GM23338 (cell line): ENCODE measurements around the gene BLVRA. TPM values are rescaled to one million over a fixed set of nuclear protein-coding genes. Genes with fewer than 3 reads are reported as not detected.

Experiments used
- ATAC-seq: fragments of 200-7000 bp; cut with Tn5 transposase; 3 replicates; pipeline ENCODE4 v1.9.1; 2020
- DNase-seq: peaks from one replicate; pipeline ENCODE4 v3.0.0-alpha.2; 2015; ENCODE audit warnings: low spot score
- H2AFZ ChIP-seq: fragments of 200-600 bp; sonication (generic); 2 replicates; pipeline ENCODE4 v1.8.0; 2016; ENCODE audit warnings: antibody characterized with exemption, mild to moderate bottlenecking, moderate library complexity
- H3F3A ChIP-seq: fragments of 200-600 bp; sonication (generic); replicated peaks from 2 replicates; pipeline ENCODE4 v1.8.0; 2017; ENCODE audit warnings: antibody characterized with exemption, mixed run types, low read depth
- H3K27ac ChIP-seq: fragments of 200-600 bp; sonication (generic); 2 replicates; pipeline ENCODE4 v1.6.1; 2016; ENCODE audit warnings: low read depth
- H3K27me3 ChIP-seq: fragments of 200-600 bp; sonication (generic); 2 replicates; pipeline ENCODE4 v1.8.0; 2016; ENCODE audit warnings: mild to moderate bottlenecking, mixed run types, moderate library complexity; ENCODE audit not compliant: insufficient read depth
- H3K36me3 ChIP-seq: fragments of 200-600 bp; sonication (generic); 2 replicates; pipeline ENCODE4 v1.8.0; 2016; ENCODE audit warnings: mild to moderate bottlenecking; ENCODE audit not compliant: insufficient read depth
- H3K4me1 ChIP-seq: fragments of 200-600 bp; sonication (generic); 2 replicates; pipeline ENCODE4 v1.8.0; 2016; ENCODE audit warnings: mild to moderate bottlenecking, moderate library complexity; ENCODE audit not compliant: insufficient read depth
- H3K4me2 ChIP-seq: fragments of 200-600 bp; sonication (generic); 2 replicates; pipeline ENCODE4 v1.7.1; 2017; ENCODE audit warnings: mixed run types
- H3K4me3 ChIP-seq: fragments of 200-600 bp; sonication (generic); 2 replicates; pipeline ENCODE4 v1.6.1; 2016; ENCODE audit warnings: mixed run types
- H3K79me2 ChIP-seq: fragments of 200-600 bp; sonication (generic); replicated peaks from 2 replicates; pipeline ENCODE4 v1.8.0; 2017; ENCODE audit warnings: mild to moderate bottlenecking; ENCODE audit not compliant: insufficient read depth
- H3K9me2 ChIP-seq: fragments of 200-600 bp; sonication (generic); 2 replicates; pipeline ENCODE4 v1.8.0; 2017; ENCODE audit not compliant: insufficient read depth
- H4K20me1 ChIP-seq: fragments of 200-600 bp; sonication (generic); replicated peaks from 2 replicates; pipeline ENCODE4 v1.8.0; 2017; ENCODE audit warnings: mild to moderate bottlenecking; ENCODE audit not compliant: insufficient read depth
- H3K27ac Mint-ChIP-seq: 2 replicates; pipeline ENCODE4 v1.8.0; 2020; ENCODE audit warnings: inconsistent platforms, mild to moderate bottlenecking, moderate library complexity, mixed read lengths
- H3K27me3 Mint-ChIP-seq: 3 replicates; pipeline ENCODE4 v1.8.0; 2022; ENCODE audit warnings: low read depth, mild to moderate bottlenecking, moderate library complexity, mixed read lengths, inconsistent platforms; ENCODE audit not compliant: insufficient read depth, poor library complexity
- H3K36me3 Mint-ChIP-seq: 3 replicates; pipeline ENCODE4 v1.8.0; 2021; ENCODE audit warnings: low read depth, mild to moderate bottlenecking, inconsistent platforms, moderate library complexity, mixed read lengths
- H3K4me1 Mint-ChIP-seq: 3 replicates; pipeline ENCODE4 v1.8.0; 2020; ENCODE audit warnings: mild to moderate bottlenecking, inconsistent platforms, mixed read lengths
- H3K4me3 Mint-ChIP-seq: 3 replicates; pipeline ENCODE4 v1.8.0; 2021; ENCODE audit warnings: moderate library complexity, mild to moderate bottlenecking, inconsistent platforms, mixed read lengths
- H3K9me3 Mint-ChIP-seq: 3 replicates; pipeline ENCODE4 v1.8.0; 2020; ENCODE audit warnings: moderate library complexity, mild to moderate bottlenecking, inconsistent platforms, mixed read lengths
- CREB1 ChIP-seq: fragments of 250-450 bp; sonication (Bioruptor Pico); IDR thresholded peaks from 2 replicates; pipeline ENCODE4 v1.5.0; 2020; ENCODE audit warnings: low read depth, mild to moderate bottlenecking, moderate library complexity
- EZH2 ChIP-seq: fragments of 200-600 bp; sonication (generic); IDR thresholded peaks from one replicate; pipeline ENCODE4 v1.8.0; 2017; ENCODE audit warnings: antibody characterized with exemption, mild to moderate bottlenecking, low read depth; ENCODE audit not compliant: unreplicated experiment
- EZH2phosphoT487 ChIP-seq: fragments of 200-600 bp; sonication (generic); IDR thresholded peaks from one replicate; pipeline ENCODE4 v1.8.1; 2018; ENCODE audit warnings: antibody characterized with exemption; ENCODE audit not compliant: unreplicated experiment
- JUNB ChIP-seq: IDR thresholded peaks from one replicate; pipeline ENCODE4 v1.6.1; 2016; ENCODE audit warnings: antibody characterized with exemption; ENCODE audit not compliant: unreplicated experiment
- NANOG ChIP-seq: IDR thresholded peaks from 2 replicates; pipeline ENCODE4 v1.6.1; 2016; ENCODE audit warnings: antibody characterized with exemption, borderline replicate concordance
- POLR2AphosphoS5 ChIP-seq: IDR thresholded peaks from 2 replicates; pipeline ENCODE4 v1.6.1; 2016; ENCODE audit warnings: antibody characterized with exemption, low read depth
- STAT1 ChIP-seq: IDR thresholded peaks from one replicate; pipeline ENCODE4 v1.6.1; 2016; ENCODE audit warnings: antibody characterized with exemption; ENCODE audit not compliant: unreplicated experiment
- ZNF114 ChIP-seq: fragments of 250-450 bp; sonication (Bioruptor Pico); IDR thresholded peaks from 2 replicates; pipeline ENCODE4 v1.5.0; 2020; ENCODE audit warnings: mild to moderate bottlenecking, moderate library complexity
- ZNF331 ChIP-seq: fragments of 250-450 bp; sonication (Bioruptor Pico); IDR thresholded peaks from 2 replicates; pipeline ENCODE4 v1.5.0; 2020; ENCODE audit warnings: low read depth, mild to moderate bottlenecking, moderate library complexity
- polyA plus RNA-seq: library from polyadenylated mRNA; unstranded; fragments of >200 nt; fragmentation: Nextera tagmentation; extraction: Ambion mirVana; gene quantifications from 2 replicates; pipeline ENCODE4 v1.2.1, GENCODE V29; 2016
- total RNA-seq: library from RNA; depleted of rRNA; stranded (reverse); fragments of >200 nt; shearing (Covaris generic); gene quantifications from 2 replicates; pipeline ENCODE4 v1.2.3, GENCODE V29; 2014
- TF ChIP-seq, protein P1 (sequence below): IDR thresholded peaks from 2 replicates; pipeline ENCODE4 v1.6.1; 2016; ENCODE audit warnings: antibody characterized with exemption
- TF ChIP-seq, protein P2 (sequence below), 2 experiments: fragments of 200-600 bp in 1 of 2; sonication (generic) in 1 of 2; conservative IDR thresholded peaks; 2 replicates each; pipeline versions ENCODE4 v1.5.1 to v1.6.1; 2016 to 2017; ENCODE audit warnings: antibody characterized with exemption in 2 of 2, low read depth in 2 of 2, mild to moderate bottlenecking in 2 of 2, moderate library complexity in 1 of 2
- TF ChIP-seq, protein P3 (sequence below): IDR thresholded peaks from one replicate; pipeline ENCODE4 v1.6.1; 2018; ENCODE audit warnings: antibody characterized with exemption; ENCODE audit not compliant: unreplicated experiment
- TF ChIP-seq, protein P4 (sequence below): fragments of 250-450 bp; sonication (Bioruptor Pico); IDR thresholded peaks from 2 replicates; pipeline ENCODE4 v1.5.0; 2020; ENCODE audit warnings: mild to moderate bottlenecking, moderate library complexity

The BLVRA gene
- total and polyA plus RNA-seq, 2 experiments from 2014 or later, result 17.0 to 46.5 TPM

DNA sequence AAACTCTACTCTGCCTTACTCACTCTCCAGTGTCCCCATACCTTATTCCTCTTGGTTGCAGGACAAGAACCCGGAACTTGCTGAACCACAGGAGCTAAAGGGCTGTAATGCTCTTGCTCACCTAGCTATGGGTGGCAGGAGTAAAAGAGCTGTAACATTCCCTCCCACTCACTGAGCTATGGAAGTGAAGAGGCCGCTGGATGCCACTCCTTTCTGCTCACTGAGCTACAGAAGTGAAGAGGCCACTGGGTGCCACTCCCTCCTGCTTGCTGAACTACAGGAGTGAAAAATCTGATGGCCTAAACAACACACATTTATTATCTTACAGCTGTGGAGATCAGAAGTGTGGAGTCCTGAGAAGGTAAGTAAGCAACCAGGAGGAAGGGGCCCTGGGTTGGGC lies 93.3 kb downstream of the BLVRA start:
- Histone ChIP-seq H3K9me2 (no peaks in the 10 kb centered on the region), H3F3A (no peaks in the 10 kb centered on the region), H3K4me2 (no peak overlapping the region), H3K36me3 (no peaks in the 10 kb centered on the region), H3K4me1 (peaks cover 4% of the 10 kb centered on the region; the same call in 1 of the 2 replicates), H3K27ac (no peak overlapping the region), H3K79me2 (no peaks in the 10 kb centered on the region), H2AFZ (no peak overlapping the region), H4K20me1 (no peaks in the 10 kb centered on the region), H3K27me3 (no peaks in the 10 kb centered on the region), H3K4me3 (no peak overlapping the region)
- Mint-ChIP-seq H3K36me3 (peaks cover 3% of the 10 kb centered on the region; the same call in 1 of the 3 replicates), H3K27ac (no peak overlapping the region), H3K27me3 (peaks cover 3% of the 10 kb centered on the region), H3K4me3 (no peak overlapping the region), H3K9me3 (peaks cover 9% of the 10 kb centered on the region; the same call in 2 of the 3 replicates), H3K4me1 (no peaks in the 10 kb centered on the region; the same call in 2 of the 3 replicates)
- DNase-seq (no peak), ATAC-seq (no peak)
- TF ChIP-seq ZNF114 (no peak), CREB1 (CRISPR knock-in tag) (no peak), POLR2AphosphoS5 (no peak), STAT1 (no peak), NANOG (no peak), ZNF331 (CRISPR knock-in tag) (no peak), EZH2phosphoT487 (no peak), JUNB (no peak), EZH2 (no peak)
- TF ChIP-seq, protein P1, sequence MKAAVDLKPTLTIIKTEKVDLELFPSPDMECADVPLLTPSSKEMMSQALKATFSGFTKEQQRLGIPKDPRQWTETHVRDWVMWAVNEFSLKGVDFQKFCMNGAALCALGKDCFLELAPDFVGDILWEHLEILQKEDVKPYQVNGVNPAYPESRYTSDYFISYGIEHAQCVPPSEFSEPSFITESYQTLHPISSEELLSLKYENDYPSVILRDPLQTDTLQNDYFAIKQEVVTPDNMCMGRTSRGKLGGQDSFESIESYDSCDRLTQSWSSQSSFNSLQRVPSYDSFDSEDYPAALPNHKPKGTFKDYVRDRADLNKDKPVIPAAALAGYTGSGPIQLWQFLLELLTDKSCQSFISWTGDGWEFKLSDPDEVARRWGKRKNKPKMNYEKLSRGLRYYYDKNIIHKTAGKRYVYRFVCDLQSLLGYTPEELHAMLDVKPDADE, result no peak
- TF ChIP-seq, protein P2, sequence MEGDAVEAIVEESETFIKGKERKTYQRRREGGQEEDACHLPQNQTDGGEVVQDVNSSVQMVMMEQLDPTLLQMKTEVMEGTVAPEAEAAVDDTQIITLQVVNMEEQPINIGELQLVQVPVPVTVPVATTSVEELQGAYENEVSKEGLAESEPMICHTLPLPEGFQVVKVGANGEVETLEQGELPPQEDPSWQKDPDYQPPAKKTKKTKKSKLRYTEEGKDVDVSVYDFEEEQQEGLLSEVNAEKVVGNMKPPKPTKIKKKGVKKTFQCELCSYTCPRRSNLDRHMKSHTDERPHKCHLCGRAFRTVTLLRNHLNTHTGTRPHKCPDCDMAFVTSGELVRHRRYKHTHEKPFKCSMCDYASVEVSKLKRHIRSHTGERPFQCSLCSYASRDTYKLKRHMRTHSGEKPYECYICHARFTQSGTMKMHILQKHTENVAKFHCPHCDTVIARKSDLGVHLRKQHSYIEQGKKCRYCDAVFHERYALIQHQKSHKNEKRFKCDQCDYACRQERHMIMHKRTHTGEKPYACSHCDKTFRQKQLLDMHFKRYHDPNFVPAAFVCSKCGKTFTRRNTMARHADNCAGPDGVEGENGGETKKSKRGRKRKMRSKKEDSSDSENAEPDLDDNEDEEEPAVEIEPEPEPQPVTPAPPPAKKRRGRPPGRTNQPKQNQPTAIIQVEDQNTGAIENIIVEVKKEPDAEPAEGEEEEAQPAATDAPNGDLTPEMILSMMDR (conservative IDR thresholded peaks at IDR 0.05; ENCODE audit: low read depth in 2 of 2), result no peak
- TF ChIP-seq, protein P3, sequence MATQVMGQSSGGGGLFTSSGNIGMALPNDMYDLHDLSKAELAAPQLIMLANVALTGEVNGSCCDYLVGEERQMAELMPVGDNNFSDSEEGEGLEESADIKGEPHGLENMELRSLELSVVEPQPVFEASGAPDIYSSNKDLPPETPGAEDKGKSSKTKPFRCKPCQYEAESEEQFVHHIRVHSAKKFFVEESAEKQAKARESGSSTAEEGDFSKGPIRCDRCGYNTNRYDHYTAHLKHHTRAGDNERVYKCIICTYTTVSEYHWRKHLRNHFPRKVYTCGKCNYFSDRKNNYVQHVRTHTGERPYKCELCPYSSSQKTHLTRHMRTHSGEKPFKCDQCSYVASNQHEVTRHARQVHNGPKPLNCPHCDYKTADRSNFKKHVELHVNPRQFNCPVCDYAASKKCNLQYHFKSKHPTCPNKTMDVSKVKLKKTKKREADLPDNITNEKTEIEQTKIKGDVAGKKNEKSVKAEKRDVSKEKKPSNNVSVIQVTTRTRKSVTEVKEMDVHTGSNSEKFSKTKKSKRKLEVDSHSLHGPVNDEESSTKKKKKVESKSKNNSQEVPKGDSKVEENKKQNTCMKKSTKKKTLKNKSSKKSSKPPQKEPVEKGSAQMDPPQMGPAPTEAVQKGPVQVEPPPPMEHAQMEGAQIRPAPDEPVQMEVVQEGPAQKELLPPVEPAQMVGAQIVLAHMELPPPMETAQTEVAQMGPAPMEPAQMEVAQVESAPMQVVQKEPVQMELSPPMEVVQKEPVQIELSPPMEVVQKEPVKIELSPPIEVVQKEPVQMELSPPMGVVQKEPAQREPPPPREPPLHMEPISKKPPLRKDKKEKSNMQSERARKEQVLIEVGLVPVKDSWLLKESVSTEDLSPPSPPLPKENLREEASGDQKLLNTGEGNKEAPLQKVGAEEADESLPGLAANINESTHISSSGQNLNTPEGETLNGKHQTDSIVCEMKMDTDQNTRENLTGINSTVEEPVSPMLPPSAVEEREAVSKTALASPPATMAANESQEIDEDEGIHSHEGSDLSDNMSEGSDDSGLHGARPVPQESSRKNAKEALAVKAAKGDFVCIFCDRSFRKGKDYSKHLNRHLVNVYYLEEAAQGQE, result no peak
- TF ChIP-seq, protein P4, sequence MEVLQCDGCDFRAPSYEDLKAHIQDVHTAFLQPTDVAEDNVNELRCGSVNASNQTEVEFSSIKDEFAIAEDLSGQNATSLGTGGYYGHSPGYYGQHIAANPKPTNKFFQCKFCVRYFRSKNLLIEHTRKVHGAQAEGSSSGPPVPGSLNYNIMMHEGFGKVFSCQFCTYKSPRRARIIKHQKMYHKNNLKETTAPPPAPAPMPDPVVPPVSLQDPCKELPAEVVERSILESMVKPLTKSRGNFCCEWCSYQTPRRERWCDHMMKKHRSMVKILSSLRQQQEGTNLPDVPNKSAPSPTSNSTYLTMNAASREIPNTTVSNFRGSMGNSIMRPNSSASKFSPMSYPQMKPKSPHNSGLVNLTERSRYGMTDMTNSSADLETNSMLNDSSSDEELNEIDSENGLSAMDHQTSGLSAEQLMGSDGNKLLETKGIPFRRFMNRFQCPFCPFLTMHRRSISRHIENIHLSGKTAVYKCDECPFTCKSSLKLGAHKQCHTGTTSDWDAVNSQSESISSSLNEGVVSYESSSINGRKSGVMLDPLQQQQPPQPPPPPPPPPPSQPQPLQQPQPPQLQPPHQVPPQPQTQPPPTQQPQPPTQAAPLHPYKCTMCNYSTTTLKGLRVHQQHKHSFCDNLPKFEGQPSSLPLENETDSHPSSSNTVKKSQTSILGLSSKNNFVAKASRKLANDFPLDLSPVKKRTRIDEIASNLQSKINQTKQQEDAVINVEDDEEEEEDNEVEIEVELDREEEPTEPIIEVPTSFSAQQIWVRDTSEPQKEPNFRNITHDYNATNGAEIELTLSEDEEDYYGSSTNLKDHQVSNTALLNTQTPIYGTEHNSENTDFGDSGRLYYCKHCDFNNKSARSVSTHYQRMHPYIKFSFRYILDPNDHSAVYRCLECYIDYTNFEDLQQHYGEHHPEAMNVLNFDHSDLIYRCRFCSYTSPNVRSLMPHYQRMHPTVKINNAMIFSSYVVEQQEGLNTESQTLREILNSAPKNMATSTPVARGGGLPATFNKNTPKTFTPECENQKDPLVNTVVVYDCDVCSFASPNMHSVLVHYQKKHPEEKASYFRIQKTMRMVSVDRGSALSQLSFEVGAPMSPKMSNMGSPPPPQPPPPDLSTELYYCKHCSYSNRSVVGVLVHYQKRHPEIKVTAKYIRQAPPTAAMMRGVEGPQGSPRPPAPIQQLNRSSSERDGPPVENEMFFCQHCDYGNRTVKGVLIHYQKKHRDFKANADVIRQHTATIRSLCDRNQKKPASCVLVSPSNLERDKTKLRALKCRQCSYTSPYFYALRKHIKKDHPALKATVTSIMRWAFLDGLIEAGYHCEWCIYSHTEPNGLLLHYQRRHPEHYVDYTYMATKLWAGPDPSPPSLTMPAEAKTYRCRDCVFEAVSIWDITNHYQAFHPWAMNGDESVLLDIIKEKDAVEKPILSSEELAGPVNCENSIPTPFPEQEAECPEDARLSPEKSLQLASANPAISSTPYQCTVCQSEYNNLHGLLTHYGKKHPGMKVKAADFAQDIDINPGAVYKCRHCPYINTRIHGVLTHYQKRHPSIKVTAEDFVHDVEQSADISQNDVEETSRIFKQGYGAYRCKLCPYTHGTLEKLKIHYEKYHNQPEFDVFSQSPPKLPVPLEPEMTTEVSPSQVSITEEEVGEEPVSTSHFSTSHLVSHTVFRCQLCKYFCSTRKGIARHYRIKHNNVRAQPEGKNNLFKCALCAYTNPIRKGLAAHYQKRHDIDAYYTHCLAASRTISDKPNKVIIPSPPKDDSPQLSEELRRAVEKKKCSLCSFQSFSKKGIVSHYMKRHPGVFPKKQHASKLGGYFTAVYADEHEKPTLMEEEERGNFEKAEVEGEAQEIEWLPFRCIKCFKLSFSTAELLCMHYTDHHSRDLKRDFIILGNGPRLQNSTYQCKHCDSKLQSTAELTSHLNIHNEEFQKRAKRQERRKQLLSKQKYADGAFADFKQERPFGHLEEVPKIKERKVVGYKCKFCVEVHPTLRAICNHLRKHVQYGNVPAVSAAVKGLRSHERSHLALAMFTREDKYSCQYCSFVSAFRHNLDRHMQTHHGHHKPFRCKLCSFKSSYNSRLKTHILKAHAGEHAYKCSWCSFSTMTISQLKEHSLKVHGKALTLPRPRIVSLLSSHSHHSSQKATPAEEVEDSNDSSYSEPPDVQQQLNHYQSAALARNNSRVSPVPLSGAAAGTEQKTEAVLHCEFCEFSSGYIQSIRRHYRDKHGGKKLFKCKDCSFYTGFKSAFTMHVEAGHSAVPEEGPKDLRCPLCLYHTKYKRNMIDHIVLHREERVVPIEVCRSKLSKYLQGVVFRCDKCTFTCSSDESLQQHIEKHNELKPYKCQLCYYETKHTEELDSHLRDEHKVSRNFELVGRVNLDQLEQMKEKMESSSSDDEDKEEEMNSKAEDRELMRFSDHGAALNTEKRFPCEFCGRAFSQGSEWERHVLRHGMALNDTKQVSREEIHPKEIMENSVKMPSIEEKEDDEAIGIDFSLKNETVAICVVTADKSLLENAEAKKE (CRISPR knock-in tag), result no peak
